Measurements from ENCODE around the gene ZNF296. TPM values are rescaled to one million over a fixed set of nuclear protein-coding genes. Genes with fewer than 3 reads are reported as not detected.

The ZNF296 gene
- total RNA-seq, 1 donor from 2014 or later, result 3.0 TPM

DNA sequence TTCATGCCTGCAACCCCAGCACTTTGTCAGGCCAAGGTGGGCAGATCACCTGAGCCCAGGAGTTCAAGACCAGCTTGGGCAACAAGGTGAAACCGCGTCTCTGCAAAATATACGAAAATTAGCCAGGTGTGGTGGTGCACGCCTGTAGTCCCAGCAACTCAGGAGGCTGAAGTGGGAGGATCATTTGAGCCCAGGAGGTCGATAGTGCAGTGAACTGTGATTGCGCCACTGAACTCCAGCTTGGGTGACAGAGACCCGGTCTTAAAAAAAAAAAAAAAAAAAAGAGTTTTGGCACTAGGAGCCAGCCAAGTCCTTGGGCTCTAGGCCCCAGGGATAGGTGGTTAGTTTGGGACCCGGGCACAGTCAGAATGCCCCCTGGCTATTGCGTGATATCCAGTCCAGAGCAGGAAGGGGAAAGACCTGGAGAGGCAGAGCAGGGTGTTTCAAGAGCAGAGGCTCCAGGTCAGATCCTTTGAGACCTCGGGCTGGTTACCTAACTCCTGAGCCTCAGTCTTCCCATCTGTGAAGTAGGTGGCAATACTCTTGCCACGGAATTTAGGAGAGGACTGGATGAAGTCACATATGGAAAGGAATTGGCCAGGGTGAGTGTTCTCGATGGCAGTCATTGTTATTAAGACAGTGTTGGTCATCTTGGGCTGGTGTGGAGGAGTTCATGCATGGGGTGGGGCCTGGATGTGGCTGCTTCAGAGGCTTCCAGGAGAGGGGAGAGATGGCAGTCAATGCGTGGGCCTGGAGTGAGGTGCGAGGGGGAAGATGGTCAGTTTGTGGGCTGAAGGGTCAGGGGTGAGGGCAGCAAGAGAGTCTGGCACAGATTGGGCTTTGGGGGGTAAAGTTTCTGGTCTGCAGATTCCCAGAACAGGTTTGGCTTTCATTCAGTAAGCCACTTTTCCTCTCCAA lies 19.5 kb upstream of the ZNF296 start:
- Histone ChIP-seq H2AFZ (ENCODE audit: low read depth, low read length) (no peak overlapping the region), H3K9ac (ENCODE audit: low read length) (no peak overlapping the region), H3K9me3 (ENCODE audit: insufficient read depth, low read depth, low read length) (no peaks in the 10 kb centered on the region), H3K4me2 (ENCODE audit: low read length) (peak overlapping the region; percentile 7), H3K4me3 (ENCODE audit: insufficient read depth, low read depth, low read length) (no peak overlapping the region), H3K27ac (ENCODE audit: low read depth, low read length) (no peak overlapping the region), H3K4me1 (ENCODE audit: insufficient read depth, low read length) (peaks cover 50% of the 10 kb centered on the region), H3K36me3 (ENCODE audit: insufficient read depth, low read length) (no peaks in the 10 kb centered on the region), H3K27me3 (ENCODE audit: insufficient read depth, low read length) (no peaks in the 10 kb centered on the region), H4K20me1 (ENCODE audit: insufficient read depth, low read length) (peaks cover 71% of the 10 kb centered on the region), H3K79me2 (ENCODE audit: insufficient read depth, low read length) (peaks cover 79% of the 10 kb centered on the region)
- no peaks in the 10 kb centered on the region for H3K27me3 Mint-ChIP-seq (ENCODE audit: low read depth, unreplicated experiment)
- DNase-seq (ENCODE audit: low read depth), result no peak
- H3K9me3 Mint-ChIP-seq (ENCODE audit: unreplicated experiment), result no peaks in the 10 kb centered on the region
- peaks cover 61% of the 10 kb centered on the region for H3K4me1 Mint-ChIP-seq (ENCODE audit: low read depth, unreplicated experiment)
- H3K36me3 Mint-ChIP-seq (ENCODE audit: low read depth, unreplicated experiment), result peaks cover 9% of the 10 kb centered on the region
- H3K4me3 Mint-ChIP-seq (ENCODE audit: unreplicated experiment), result peak overlapping the region; percentile 36
- peak overlapping the region; percentile 64 for H3K27ac Mint-ChIP-seq (ENCODE audit: unreplicated experiment)
- TF ChIP-seq, protein P1, sequence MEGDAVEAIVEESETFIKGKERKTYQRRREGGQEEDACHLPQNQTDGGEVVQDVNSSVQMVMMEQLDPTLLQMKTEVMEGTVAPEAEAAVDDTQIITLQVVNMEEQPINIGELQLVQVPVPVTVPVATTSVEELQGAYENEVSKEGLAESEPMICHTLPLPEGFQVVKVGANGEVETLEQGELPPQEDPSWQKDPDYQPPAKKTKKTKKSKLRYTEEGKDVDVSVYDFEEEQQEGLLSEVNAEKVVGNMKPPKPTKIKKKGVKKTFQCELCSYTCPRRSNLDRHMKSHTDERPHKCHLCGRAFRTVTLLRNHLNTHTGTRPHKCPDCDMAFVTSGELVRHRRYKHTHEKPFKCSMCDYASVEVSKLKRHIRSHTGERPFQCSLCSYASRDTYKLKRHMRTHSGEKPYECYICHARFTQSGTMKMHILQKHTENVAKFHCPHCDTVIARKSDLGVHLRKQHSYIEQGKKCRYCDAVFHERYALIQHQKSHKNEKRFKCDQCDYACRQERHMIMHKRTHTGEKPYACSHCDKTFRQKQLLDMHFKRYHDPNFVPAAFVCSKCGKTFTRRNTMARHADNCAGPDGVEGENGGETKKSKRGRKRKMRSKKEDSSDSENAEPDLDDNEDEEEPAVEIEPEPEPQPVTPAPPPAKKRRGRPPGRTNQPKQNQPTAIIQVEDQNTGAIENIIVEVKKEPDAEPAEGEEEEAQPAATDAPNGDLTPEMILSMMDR (IDR thresholded peaks at IDR 0.05; ENCODE audit: insufficient read depth, low read depth, low read length), result no peak
- no peak for TF ChIP-seq EZH2 (IDR thresholded peaks at IDR 0.05; ENCODE audit: insufficient read depth, low read length)
- FAIRE-seq, result no peak

DNA sequence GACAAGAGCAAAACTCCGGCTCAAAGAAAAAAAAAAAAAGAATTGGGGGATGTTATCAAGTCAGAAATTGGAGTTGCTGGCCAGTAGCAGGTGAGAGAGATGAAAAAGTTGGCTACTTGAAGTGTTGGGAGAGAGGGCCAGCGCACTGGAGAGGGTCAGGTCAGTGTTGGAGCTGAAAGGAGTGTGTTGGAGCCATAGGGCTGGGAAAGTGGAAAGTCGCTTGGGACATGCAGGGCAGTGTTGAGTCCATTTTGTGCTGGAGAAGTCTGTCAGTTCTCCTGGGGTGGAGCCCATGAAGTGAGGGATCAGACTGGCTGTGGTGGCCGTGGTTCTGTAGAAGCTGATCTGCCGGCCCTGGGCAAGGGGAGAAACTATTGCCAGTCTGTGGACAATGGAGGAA lies 18.4 kb upstream of the ZNF296 start:
- no peak overlapping the region for H3K9ac ChIP-seq (ENCODE audit: low read length)
- peaks cover 61% of the 10 kb centered on the region for H4K20me1 ChIP-seq (ENCODE audit: insufficient read depth, low read length)
- H3K79me2 ChIP-seq (ENCODE audit: insufficient read depth, low read length), result peaks cover 74% of the 10 kb centered on the region
- no peaks in the 10 kb centered on the region for H3K27me3 Mint-ChIP-seq (ENCODE audit: low read depth, unreplicated experiment)
- peak overlapping the region; percentile 100 for H3K4me2 ChIP-seq (ENCODE audit: low read length)
- H3K27me3 ChIP-seq (ENCODE audit: insufficient read depth, low read length), result no peaks in the 10 kb centered on the region
- H3K27ac Mint-ChIP-seq (ENCODE audit: unreplicated experiment), result peak overlapping the region; percentile 54
- no peak for FAIRE-seq
- no peak for TF ChIP-seq EZH2 (IDR thresholded peaks at IDR 0.05; ENCODE audit: insufficient read depth, low read length)
- TF ChIP-seq, protein P1 (IDR thresholded peaks at IDR 0.05; ENCODE audit: insufficient read depth, low read depth, low read length), result no peak
- no peak overlapping the region for H3K4me3 ChIP-seq (ENCODE audit: insufficient read depth, low read depth, low read length)
- H3K9me3 ChIP-seq (ENCODE audit: insufficient read depth, low read depth, low read length), result no peaks in the 10 kb centered on the region
- H3K4me1 ChIP-seq (ENCODE audit: insufficient read depth, low read length), result peaks cover 41% of the 10 kb centered on the region
- H3K27ac ChIP-seq (ENCODE audit: low read depth, low read length), result no peak overlapping the region
- H3K36me3 ChIP-seq (ENCODE audit: insufficient read depth, low read length), result peaks cover 5% of the 10 kb centered on the region
- peaks cover 54% of the 10 kb centered on the region for H3K4me1 Mint-ChIP-seq (ENCODE audit: low read depth, unreplicated experiment)
- H3K4me3 Mint-ChIP-seq (ENCODE audit: unreplicated experiment), result peak overlapping the region; percentile 93
- H3K9me3 Mint-ChIP-seq (ENCODE audit: unreplicated experiment), result no peaks in the 10 kb centered on the region
- peaks cover 9% of the 10 kb centered on the region for H3K36me3 Mint-ChIP-seq (ENCODE audit: low read depth, unreplicated experiment)
- DNase-seq (ENCODE audit: low read depth), result no peak
- H2AFZ ChIP-seq (ENCODE audit: low read depth, low read length), result no peak overlapping the region

DNA sequence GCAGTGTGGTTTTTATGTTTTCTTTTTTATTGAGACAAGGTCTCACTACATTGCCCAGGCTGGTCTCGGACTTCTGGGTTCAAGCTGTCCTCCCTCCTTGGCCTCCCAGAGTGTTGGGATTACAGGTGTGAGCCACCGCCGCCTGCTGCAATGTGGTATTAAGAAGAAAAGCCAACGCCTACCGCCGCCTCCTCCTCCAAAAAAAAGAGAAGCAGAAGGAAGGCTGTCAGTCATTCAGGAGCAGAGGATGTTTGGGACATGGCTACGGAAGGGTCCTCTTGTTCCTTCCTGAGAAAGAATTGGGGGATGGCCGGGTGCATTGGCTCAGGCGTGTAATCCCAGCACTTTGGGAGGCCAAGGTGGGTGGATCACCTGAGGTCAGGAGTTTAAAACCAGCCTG lies 17.9 kb upstream of the ZNF296 start:
- Histone ChIP-seq H3K4me3 (ENCODE audit: insufficient read depth, low read depth, low read length) (peak overlapping the region; percentile 88), H3K27ac (ENCODE audit: low read depth, low read length) (no peak overlapping the region), H2AFZ (ENCODE audit: low read depth, low read length) (no peak overlapping the region), H3K27me3 (ENCODE audit: insufficient read depth, low read length) (no peaks in the 10 kb centered on the region), H3K4me2 (ENCODE audit: low read length) (peak overlapping the region; percentile 100), H3K9me3 (ENCODE audit: insufficient read depth, low read depth, low read length) (no peaks in the 10 kb centered on the region), H3K79me2 (ENCODE audit: insufficient read depth, low read length) (peaks cover 73% of the 10 kb centered on the region), H4K20me1 (ENCODE audit: insufficient read depth, low read length) (peaks cover 55% of the 10 kb centered on the region), H3K4me1 (ENCODE audit: insufficient read depth, low read length) (peaks cover 35% of the 10 kb centered on the region), H3K36me3 (ENCODE audit: insufficient read depth, low read length) (peaks cover 5% of the 10 kb centered on the region), H3K9ac (ENCODE audit: low read length) (peak overlapping the region; percentile 91)
- Mint-ChIP-seq H3K4me1 (ENCODE audit: low read depth, unreplicated experiment) (peaks cover 49% of the 10 kb centered on the region), H3K4me3 (ENCODE audit: unreplicated experiment) (peak overlapping the region; percentile 93), H3K9me3 (ENCODE audit: unreplicated experiment) (no peaks in the 10 kb centered on the region), H3K27me3 (ENCODE audit: low read depth, unreplicated experiment) (no peaks in the 10 kb centered on the region), H3K36me3 (ENCODE audit: low read depth, unreplicated experiment) (peaks cover 9% of the 10 kb centered on the region), H3K27ac (ENCODE audit: unreplicated experiment) (no peak overlapping the region)
- no peak for TF ChIP-seq EZH2 (IDR thresholded peaks at IDR 0.05; ENCODE audit: insufficient read depth, low read length)
- TF ChIP-seq, protein P1 (IDR thresholded peaks at IDR 0.05; ENCODE audit: insufficient read depth, low read depth, low read length), result no peak
- DNase-seq (ENCODE audit: low read depth) (no peak), FAIRE-seq (no peak)
